Measurements from ENCODE around the gene FBXO21. TPM values are rescaled to one million over a fixed set of nuclear protein-coding genes. Genes with fewer than 3 reads are reported as not detected.

The FBXO21 gene
- total RNA-seq, 1 donor: 92.8 TPM

Other genes with a start within 250 kb of the FBXO21 start
- 23.3 TPM for gene TESC, start 91.1 kb downstream of the FBXO21 start, total RNA-seq
- gene NOS1, start 171.2 kb upstream of the FBXO21 start, total RNA-seq: not detected